Hepatocyte (in vitro differentiated cells): ENCODE results near the gene AVPI1. TPM values are rescaled to one million over a fixed set of nuclear protein-coding genes. Genes with fewer than 3 reads are reported as not detected.

Experiments used
- DNase-seq: peaks from one replicate; pipeline ENCODE4 v3.0.0-alpha.2; 2016; ENCODE audit warnings: low spot score
- H2AFZ ChIP-seq: fragments of 200-600 bp; sonication (generic); 2 replicates; pipeline ENCODE4 v1.6.0; 2016; ENCODE audit warnings: antibody characterized with exemption, mild to moderate bottlenecking
- H3K27ac ChIP-seq: fragments of 200-600 bp; sonication (generic); 2 replicates; pipeline ENCODE4 v1.5.1; 2016; ENCODE audit warnings: mild to moderate bottlenecking
- H3K27me3 ChIP-seq: fragments of 200-600 bp; sonication (generic); 2 replicates; pipeline ENCODE4 v1.6.1; 2016
- H3K36me3 ChIP-seq: fragments of 200-600 bp; sonication (generic); replicated peaks from 2 replicates; pipeline ENCODE4 v1.5.1; 2016; ENCODE audit warnings: low read depth; ENCODE audit not compliant: insufficient read depth
- H3K4me1 ChIP-seq: fragments of 200-600 bp; sonication (generic); 2 replicates; pipeline ENCODE4 v1.5.1; 2016; ENCODE audit warnings: mild to moderate bottlenecking, moderate library complexity; ENCODE audit not compliant: insufficient read depth
- H3K4me2 ChIP-seq: fragments of 200-600 bp; sonication (generic); 2 replicates; pipeline ENCODE4 v1.6.0; 2016
- H3K4me3 ChIP-seq: fragments of 200-600 bp; sonication (generic); 2 replicates; pipeline ENCODE4 v1.5.1; 2016; ENCODE audit warnings: mild to moderate bottlenecking
- H3K79me2 ChIP-seq: fragments of 200-600 bp; sonication (generic); 2 replicates; pipeline ENCODE4 v1.6.0; 2017; ENCODE audit warnings: mild to moderate bottlenecking
- H3K9me2 ChIP-seq: fragments of 200-600 bp; sonication (generic); replicated peaks from 2 replicates; pipeline ENCODE4 v1.6.0; 2017; ENCODE audit warnings: mild to moderate bottlenecking; ENCODE audit not compliant: insufficient read depth
- H3K9me3 ChIP-seq: fragments of 200-600 bp; sonication (generic); 2 replicates; pipeline ENCODE4 v1.5.1; 2016; ENCODE audit warnings: low read depth, mild to moderate bottlenecking
- H4K20me1 ChIP-seq: fragments of 200-600 bp; sonication (generic); 2 replicates; pipeline ENCODE4 v1.6.0; 2016; ENCODE audit warnings: mild to moderate bottlenecking; ENCODE audit not compliant: insufficient read depth, poor library complexity, severe bottlenecking
- CTCF ChIP-seq: fragments of 200-600 bp; sonication (generic); IDR thresholded peaks from 2 replicates; pipeline ENCODE4 v1.5.1; 2016; ENCODE audit warnings: antibody characterized with exemption, mild to moderate bottlenecking; ENCODE audit not compliant: poor library complexity
- EZH2 ChIP-seq: fragments of 200-600 bp; sonication (generic); IDR thresholded peaks from 2 replicates; pipeline ENCODE4 v1.6.1; 2016; ENCODE audit warnings: antibody characterized with exemption, mild to moderate bottlenecking, borderline replicate concordance
- EZH2phosphoT487 ChIP-seq: fragments of 200-600 bp; sonication (generic); IDR thresholded peaks from one replicate; pipeline ENCODE4 v1.6.1; 2018; ENCODE audit warnings: antibody characterized with exemption, mild to moderate bottlenecking, low read depth, moderate library complexity; ENCODE audit not compliant: unreplicated experiment, severe bottlenecking
- WGBS: methylation state at CpG from one replicate; pipeline ENCODE4 v1.1.6; 2016; ENCODE audit warnings: low lambda C conversion rate; ENCODE audit errors: missing lambda C conversion rate; 5-methylcytosine and 5-hydroxymethylcytosine counted together
- polyA plus RNA-seq: library from polyadenylated mRNA; unstranded; fragments of >200 nt; fragmentation: Nextera tagmentation; extraction: Ambion mirVana; gene quantifications from 2 replicates; pipeline ENCODE4 v1.2.1, GENCODE V29; 2016
- total RNA-seq: library from RNA; depleted of rRNA; stranded (reverse); fragments of >200 nt; gene quantifications from 2 replicates; pipeline ENCODE4 v1.2.3, GENCODE V29; 2014

AVPI1 gene
- total and polyA plus RNA-seq, 2 experiments from 2014 or later, result 26.4 to 34.1 TPM

- WGBS, result 81% methylated on average over 5 of the region's 5 CpGs
- H4K20me1 ChIP-seq, result no peaks in the 10 kb centered on the region
These were observed 46.2 kb upstream of the AVPI1 start for GRCh38 chr10:97733256-97733655.

GRCh38 chr10:97732052-97732359 is 45.0 kb upstream of the AVPI1 start:
- no peaks in the 10 kb centered on the region for H3K79me2 ChIP-seq
- H3K9me2 ChIP-seq, result no peaks in the 10 kb centered on the region
- no peaks in the 10 kb centered on the region for H4K20me1 ChIP-seq
- no peaks in the 10 kb centered on the region for H3K9me3 ChIP-seq
- 68% methylated on average over 4 of the region's 4 CpGs for WGBS
- no peak for TF ChIP-seq EZH2
- TF ChIP-seq CTCF, result no peak
- TF ChIP-seq EZH2phosphoT487, result no peak
- H2AFZ ChIP-seq, result no peak overlapping the region
- no peaks in the 10 kb centered on the region for H3K4me1 ChIP-seq
- H3K27ac ChIP-seq, result no peak overlapping the region
- H3K4me2 ChIP-seq, result no peak overlapping the region
- no peak for DNase-seq
- no peaks in the 10 kb centered on the region for H3K36me3 ChIP-seq
- no peaks in the 10 kb centered on the region for H3K27me3 ChIP-seq
- H3K4me3 ChIP-seq, result no peak overlapping the region

More at GRCh38 chr10:97733256-97733655, 46.2 kb upstream of the AVPI1 start:
- Histone ChIP-seq H3K79me2 (peaks cover 6% of the 10 kb centered on the region), H3K27ac (no peak overlapping the region), H3K4me1 (peaks cover 5% of the 10 kb centered on the region), H3K27me3 (no peaks in the 10 kb centered on the region), H3K4me3 (no peak overlapping the region), H3K9me2 (no peaks in the 10 kb centered on the region), H3K36me3 (no peaks in the 10 kb centered on the region), H3K9me3 (no peaks in the 10 kb centered on the region), H3K4me2 (no peak overlapping the region), H2AFZ (no peak overlapping the region)
- no peak for TF ChIP-seq EZH2phosphoT487
- TF ChIP-seq EZH2, result no peak
- no peak for TF ChIP-seq CTCF
- DNase-seq, result no peak

GRCh38 chr10:97731346-97732051 is 44.5 kb upstream of the AVPI1 start:
- 73% methylated on average over 9 of the region's 9 CpGs for WGBS
- Histone ChIP-seq H2AFZ (no peak overlapping the region), H3K9me3 (no peaks in the 10 kb centered on the region), H3K4me1 (no peaks in the 10 kb centered on the region), H3K4me2 (no peak overlapping the region), H3K79me2 (no peaks in the 10 kb centered on the region), H3K4me3 (no peak overlapping the region), H4K20me1 (no peaks in the 10 kb centered on the region), H3K27ac (no peak overlapping the region), H3K9me2 (no peaks in the 10 kb centered on the region), H3K27me3 (no peaks in the 10 kb centered on the region), H3K36me3 (no peaks in the 10 kb centered on the region)
- peak; percentile 85 for DNase-seq
- TF ChIP-seq EZH2, result no peak
- peak; percentile 83 for TF ChIP-seq CTCF
